H1 (cell line): Measurements from ENCODE around the gene RHOT1.
"Not testable (repeated sequence)": the region's sequence is repeated elsewhere in the genome, so short reads cannot be mapped to it uniquely, and the experiment has no call there.

ENCODE experiments used
- CREB1 ChIP-seq: IDR thresholded peaks from 2 replicates; pipeline ENCODE4 v1.6.1; 2012; ENCODE audit warnings: inconsistent platforms
- CTCF ChIP-seq, 3 experiments: IDR thresholded peaks; 1 replicate in 2 of 3; 2 replicates in 1 of 3; pipeline versions ENCODE4 v1.5.1 to v1.6.1; 2011; ENCODE audit warnings: low read length in 3 of 3, mild to moderate bottlenecking in 3 of 3, inconsistent platforms in 2 of 3, low read depth in 1 of 3, moderate library complexity in 1 of 3; ENCODE audit not compliant: insufficient read depth in 1 of 3; ENCODE audit errors: control extremely low read depth in 1 of 3
- EZH2 ChIP-seq: fragments of 200-600 bp; sonication (generic); IDR thresholded peaks from 2 replicates; pipeline ENCODE4 v1.7.1; 2012; ENCODE audit warnings: low read depth, mild to moderate bottlenecking, moderate library complexity, low read length, inconsistent platforms; ENCODE audit not compliant: severe bottlenecking
- FOSL1 ChIP-seq: IDR thresholded peaks from 2 replicates; pipeline ENCODE4 v1.6.1; 2011; ENCODE audit warnings: mild to moderate bottlenecking, low read depth, low read length, moderate library complexity; ENCODE audit not compliant: insufficient read depth
- GTF2F1 ChIP-seq: IDR thresholded peaks from 2 replicates; pipeline ENCODE4 v1.6.1; 2012; ENCODE audit warnings: low read depth, low read length, improper control_type of control experiment, borderline replicate concordance
- HDAC6 ChIP-seq: IDR thresholded peaks from one replicate; pipeline ENCODE4 v1.7.1; 2012; ENCODE audit warnings: low read depth, mild to moderate bottlenecking, inconsistent platforms, low read length, moderate library complexity
- KDM5A ChIP-seq: fragments of 200-600 bp; IDR thresholded peaks from 2 replicates; pipeline ENCODE4 v1.7.1; 2012; ENCODE audit warnings: mild to moderate bottlenecking, low read length, inconsistent platforms, mixed read lengths
- MAX ChIP-seq: IDR thresholded peaks from 2 replicates; pipeline ENCODE4 v1.6.1; 2012; ENCODE audit warnings: inconsistent platforms
- NRF1 ChIP-seq: IDR thresholded peaks from 2 replicates; pipeline ENCODE4 v1.6.1; 2011; ENCODE audit warnings: mild to moderate bottlenecking, low read depth, low read length, improper control_type of control experiment
- POLR2A ChIP-seq, 2 experiments: IDR thresholded peaks; 1 replicate in 1 of 2; 2 replicates in 1 of 2; pipeline ENCODE4 v1.6.1; 2011; ENCODE audit warnings: low read depth in 2 of 2, low read length in 2 of 2, mild to moderate bottlenecking in 2 of 2; ENCODE audit errors: control extremely low read depth in 1 of 2
- POLR2AphosphoS5 ChIP-seq: IDR thresholded peaks from 2 replicates; pipeline ENCODE4 v1.6.1; 2011; ENCODE audit warnings: low read depth, low read length
- YY1 ChIP-seq: IDR thresholded peaks from 2 replicates; pipeline ENCODE4 v1.6.1; 2011; ENCODE audit warnings: low read depth, mild to moderate bottlenecking, low read length

- TF ChIP-seq CTCF (IDR thresholded peaks at IDR 0.05; ENCODE audit: control extremely low read depth in 1 of 3, insufficient read depth in 1 of 3, low read depth in 1 of 3, low read length in 3 of 3); GTF2F1; POLR2AphosphoS5; EZH2; YY1; CREB1; POLR2A (IDR thresholded peaks at IDR 0.05; ENCODE audit: control extremely low read depth in 1 of 2, low read depth in 2 of 2, low read length in 2 of 2); NRF1; HDAC6; KDM5A; MAX; FOSL1: not testable (repeated sequence)
These were observed 35.8 kb upstream of the RHOT1 start for GRCh38 chr17:32106471-32106981.
